A673 (cell line): Measurements from ENCODE around the gene CCDC14. TPM values are rescaled to one million over a fixed set of nuclear protein-coding genes. Genes with fewer than 3 reads are reported as not detected.

Source experiments
- BruUV-seq: library from RNA; stranded (reverse); fragments of 400-500 nt; replicated peaks from 2 replicates; lab custom pipeline; 2021; lab: Mats Ljungman, UMichigan
- CTCF ChIA-PET: fragments of 300-600 bp; sonication (Branson Sonifier 250); formaldehyde crosslinking; loops from one replicate; lab custom pipeline; 2022; ENCODE audit warnings: antibody characterized with exemption; lab: Charles Lee
- POLR2A ChIA-PET: fragments of 300-600 bp; sonication (Branson Sonifier 250); formaldehyde crosslinking; loops from one replicate; lab custom pipeline; 2022; ENCODE audit warnings: antibody characterized with exemption; ENCODE audit not compliant: low non-redundant PET; lab: Charles Lee
- DNase-seq: peaks from one replicate; pipeline ENCODE4 v3.0.0-alpha.2; 2015; ENCODE audit warnings: low spot score
- H3K27ac ChIP-seq: fragments of 200-600 bp; sonication (generic); 2 replicates; pipeline ENCODE4 v1.5.1; 2016; ENCODE audit warnings: mixed run types, low read depth, mild to moderate bottlenecking, mixed read lengths, antibody characterized with exemption, low read length; ENCODE audit not compliant: poor library complexity, severe bottlenecking
- H3K27me3 ChIP-seq: fragments of 200-600 bp; sonication (generic); replicated peaks from 2 replicates; pipeline ENCODE4 v1.6.1; 2017; ENCODE audit warnings: mixed run types, low read depth, mild to moderate bottlenecking, mixed read lengths, antibody characterized with exemption, low read length; ENCODE audit not compliant: insufficient read depth, poor library complexity
- H3K36me3 ChIP-seq: fragments of 200-600 bp; sonication (generic); 2 replicates; pipeline ENCODE4 v1.6.1; 2016; ENCODE audit warnings: mixed run types, mild to moderate bottlenecking, mixed read lengths, antibody characterized with exemption, low read length; ENCODE audit not compliant: insufficient read depth, poor library complexity, severe bottlenecking
- H3K4me1 ChIP-seq: fragments of 200-600 bp; sonication (generic); 2 replicates; pipeline ENCODE4 v1.6.1; 2017; ENCODE audit warnings: mixed run types, mild to moderate bottlenecking, mixed read lengths, antibody characterized with exemption, low read length; ENCODE audit not compliant: insufficient read depth, poor library complexity, severe bottlenecking
- H3K4me3 ChIP-seq: fragments of 200-600 bp; sonication (generic); 2 replicates; pipeline ENCODE4 v1.5.1; 2016; ENCODE audit warnings: low read depth, mixed run types, mild to moderate bottlenecking, mixed read lengths, low read length; ENCODE audit not compliant: poor library complexity, severe bottlenecking
- H3K9me3 ChIP-seq: fragments of 200-600 bp; sonication (generic); 2 replicates; pipeline ENCODE4 v1.6.1; 2016; ENCODE audit warnings: mixed run types, low read depth, mild to moderate bottlenecking, mixed read lengths, antibody characterized with exemption, low read length; ENCODE audit not compliant: poor library complexity, severe bottlenecking
- CTCF ChIP-seq: fragments of 300-800, 200-600 bp; sonication (generic); conservative IDR thresholded peaks from 2 replicates; pipeline ENCODE4 v1.5.1; 2017; ENCODE audit warnings: low read depth, mild to moderate bottlenecking, antibody characterized with exemption, low read length, moderate library complexity, mixed read lengths
- EZH2 ChIP-seq: fragments of 200-600 bp; sonication (generic); IDR thresholded peaks from 2 replicates; pipeline ENCODE4 v1.6.1; 2017; ENCODE audit warnings: borderline replicate concordance, low read depth, mild to moderate bottlenecking, mixed read lengths, antibody characterized with exemption, low read length; ENCODE audit not compliant: poor library complexity, severe bottlenecking
- intact Hi-C: fragments of 100-400 bp; cut with micrococcal nuclease; formaldehyde crosslinking; loops from one replicate; pipeline ENCODE4 v1.10.0; 2022; ENCODE audit not compliant: unreplicated experiment
- total RNA-seq: library from RNA; stranded (reverse); gene quantifications from 2 replicates; pipeline ENCODE4 v1.2.3, GENCODE V29; 2021

The CCDC14 gene
- total RNA-seq, 1 experiment from 2014 or later, result 81.2 TPM

GRCh38 chr3:123941542-123941941 is 19.5 kb downstream of the CCDC14 start:
- intact Hi-C loops, result no loop called here
- CTCF ChIA-PET, result no interaction called here
- no TSS peak for BruUV-seq

GRCh38 chr3:123941121-123941520 is 19.9 kb downstream of the CCDC14 start:
- BruUV-seq, result no TSS peak
- CTCF ChIA-PET, result no interaction called here
- no peak overlapping the region for H3K27ac ChIP-seq
- H3K4me3 ChIP-seq, result no peak overlapping the region
- POLR2A ChIA-PET, result no interaction called here
- no peaks in the 10 kb centered on the region for H3K27me3 ChIP-seq
- H3K9me3 ChIP-seq, result no peaks in the 10 kb centered on the region
- TF ChIP-seq CTCF (no peak; the same call in 1 of the 2 replicates), EZH2 (no peak)
- peak; percentile 8 for DNase-seq
- intact Hi-C loops, result no loop called here
- H3K4me1 ChIP-seq, result no peaks in the 10 kb centered on the region
- peaks cover 52% of the 10 kb centered on the region for H3K36me3 ChIP-seq

More at GRCh38 chr3:123941542-123941941, 19.5 kb downstream of the CCDC14 start:
- Histone ChIP-seq H3K4me3 (no peak overlapping the region), H3K9me3 (no peaks in the 10 kb centered on the region), H3K27me3 (no peaks in the 10 kb centered on the region), H3K36me3 (peaks cover 56% of the 10 kb centered on the region), H3K27ac (no peak overlapping the region), H3K4me1 (no peaks in the 10 kb centered on the region)
- TF ChIP-seq CTCF, result no peak
- no peak for TF ChIP-seq EZH2
- POLR2A ChIA-PET, result no interaction called here
- DNase-seq, result no peak

- no peak overlapping the region for H3K4me3 ChIP-seq
- intact Hi-C loops, result no loop called here
- no peak overlapping the region for H3K27ac ChIP-seq
- CTCF ChIA-PET, result no interaction called here
- DNase-seq, result no peak
- peaks cover 52% of the 10 kb centered on the region for H3K36me3 ChIP-seq
- BruUV-seq, result no TSS peak
- no peaks in the 10 kb centered on the region for H3K27me3 ChIP-seq
- no peaks in the 10 kb centered on the region for H3K9me3 ChIP-seq
- H3K4me1 ChIP-seq, result no peaks in the 10 kb centered on the region
- POLR2A ChIA-PET, result no interaction called here
- TF ChIP-seq CTCF, result no peak
- no peak for TF ChIP-seq EZH2
These were observed 21.3 kb downstream of the CCDC14 start for GRCh38 chr3:123939706-123940105.
